Measurements from ENCODE around the gene LATS2.

LATS2 gene

DNA sequence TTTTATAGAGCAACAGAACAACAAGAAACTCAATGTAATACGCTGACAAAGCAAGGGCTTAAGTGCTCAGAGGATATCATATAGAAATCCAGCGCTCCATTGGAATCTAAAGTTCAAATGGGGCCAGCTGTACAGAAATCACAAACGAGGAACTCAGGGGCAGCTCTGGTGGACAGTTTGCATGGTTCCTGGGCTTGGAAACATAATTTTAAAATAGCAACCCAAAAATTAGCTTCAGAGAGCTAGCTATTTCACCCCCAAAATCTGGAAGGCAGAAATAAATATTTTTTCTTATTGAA, 19.2 kb upstream of the LATS2 start:
- H2AK5ac ChIP-seq (ENCODE audit: low read length) = no peak overlapping the region
- no peak overlapping the region for H4K12ac ChIP-seq (ENCODE audit: low read depth, low read length)
- H3K14ac ChIP-seq (ENCODE audit: low read length) = no peak overlapping the region
- no peak overlapping the region for H3K4me2 ChIP-seq (ENCODE audit: low read length)
- peaks cover 2 to 8% of the 10 kb centered on the region in 2 experiments for H3K4me1 ChIP-seq (ENCODE audit: control insufficient read depth in 1 of 2, insufficient read depth in 2 of 2, low read length in 2 of 2)
- peaks cover 1% of the 10 kb centered on the region for H3K79me1 ChIP-seq (ENCODE audit: low read length)
- peaks cover 1% of the 10 kb centered on the region for H3K79me2 ChIP-seq (ENCODE audit: control insufficient read depth, insufficient read depth, low read length, poor library complexity)
- H3K27ac ChIP-seq (ENCODE audit: low read depth, low read length) = no peak overlapping the region
- no peak overlapping the region for H2BK12ac ChIP-seq (ENCODE audit: low read length)
- H2BK120ac ChIP-seq (ENCODE audit: insufficient read depth, low read length, poor library complexity) = no peak overlapping the region
- no CpG with 5 or more reads among the region's 3 CpGs for WGBS (ENCODE audit: extremely low coverage, insufficient coverage, insufficient read length)
- H3K27me3 ChIP-seq (ENCODE audit: insufficient read depth, low read length) = no peaks in the 10 kb centered on the region
- no peak overlapping the region for H3K4me3 ChIP-seq (ENCODE audit: low read depth, low read length)
- H4K91ac ChIP-seq (ENCODE audit: low read depth, low read length) = no peak overlapping the region
- H3K4ac ChIP-seq (ENCODE audit: low read depth, low read length) = no peak overlapping the region
- H4K8ac ChIP-seq (ENCODE audit: low read depth, low read length) = no peak overlapping the region
- peaks cover under 1% of the 10 kb centered on the region for H3K9me3 ChIP-seq (ENCODE audit: insufficient read depth, low read depth, low read length)
- no peak overlapping the region for H2BK5ac ChIP-seq (ENCODE audit: low read depth, low read length, poor library complexity)
- H3K18ac ChIP-seq (ENCODE audit: low read length) = no peak overlapping the region
- no peaks in the 10 kb centered on the region for H3K36me3 ChIP-seq (ENCODE audit: control insufficient read depth in 1 of 2, insufficient read depth in 2 of 2, low read length in 2 of 2)
- H3K9ac ChIP-seq (ENCODE audit: low read length) = no peak overlapping the region
- H3K23ac ChIP-seq (ENCODE audit: low read length) = no peak overlapping the region
- H2AFZ ChIP-seq (ENCODE audit: insufficient read depth, low read length, poor library complexity) = no peak overlapping the region
- no peak for DNase-seq

DNA sequence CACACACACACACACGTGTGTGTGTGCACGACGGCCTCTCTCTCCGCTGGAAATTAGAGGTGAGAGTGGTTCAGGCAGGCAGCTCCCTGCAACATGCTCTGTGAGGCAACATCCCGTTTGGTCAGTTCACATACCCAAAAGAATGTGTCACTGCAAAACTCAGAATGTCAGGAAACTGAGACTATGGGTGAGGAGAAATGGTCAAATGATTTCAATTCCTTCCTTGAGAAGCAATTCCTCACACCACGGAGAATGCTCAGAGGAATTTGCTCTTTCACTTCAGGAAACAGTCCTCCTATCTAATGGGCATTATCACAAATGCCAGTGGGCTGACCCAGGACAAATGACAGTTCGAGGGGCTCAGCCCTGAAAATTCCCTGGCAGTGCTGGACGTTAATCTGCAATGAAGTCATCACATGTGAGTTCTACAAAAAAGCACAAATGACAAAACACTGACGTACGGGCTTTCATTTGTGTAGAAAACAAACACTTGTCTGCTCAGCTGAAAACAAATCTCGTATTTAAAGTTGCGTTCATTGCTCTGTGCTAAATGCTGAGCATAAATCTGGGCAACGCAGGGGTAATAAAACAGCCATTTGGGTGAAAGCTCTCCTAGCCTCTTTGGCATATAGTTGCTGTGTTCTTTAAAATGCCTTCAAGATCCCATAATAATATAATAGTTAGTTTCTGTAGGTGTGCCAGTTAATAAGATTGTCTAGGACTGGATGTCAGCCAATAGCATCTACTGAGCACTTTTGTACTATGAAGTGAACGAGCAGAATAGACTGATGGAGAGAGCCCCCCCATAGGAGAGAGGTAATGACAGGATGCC, 18.6 kb upstream of the LATS2 start:
- Histone ChIP-seq H3K36me3 (ENCODE audit: control insufficient read depth in 1 of 2, insufficient read depth in 2 of 2, low read length in 2 of 2) (no peaks in the 10 kb centered on the region), H4K91ac (ENCODE audit: low read depth, low read length) (no peak overlapping the region), H3K9ac (ENCODE audit: low read length) (no peak overlapping the region), H3K4me1 (ENCODE audit: control insufficient read depth in 1 of 2, insufficient read depth in 2 of 2, low read length in 2 of 2) (peaks cover 2 to 8% of the 10 kb centered on the region in 2 experiments), H2AK5ac (ENCODE audit: low read length) (no peak overlapping the region), H2BK12ac (ENCODE audit: low read length) (no peak overlapping the region), H3K4me3 (ENCODE audit: low read depth, low read length) (no peak overlapping the region), H3K27ac (ENCODE audit: low read depth, low read length) (peak overlapping the region; percentile 64), H3K4me2 (ENCODE audit: low read length) (peak overlapping the region; percentile 21), H3K79me1 (ENCODE audit: low read length) (peaks cover 4% of the 10 kb centered on the region), H4K8ac (ENCODE audit: low read depth, low read length) (no peak overlapping the region), H3K27me3 (ENCODE audit: insufficient read depth, low read length) (no peaks in the 10 kb centered on the region), H3K23ac (ENCODE audit: low read length) (no peak overlapping the region), H3K79me2 (ENCODE audit: control insufficient read depth, insufficient read depth, low read length, poor library complexity) (peaks cover 2% of the 10 kb centered on the region), H3K9me3 (ENCODE audit: insufficient read depth, low read depth, low read length) (peaks cover 1% of the 10 kb centered on the region), H2BK120ac (ENCODE audit: insufficient read depth, low read length, poor library complexity) (no peak overlapping the region), H4K12ac (ENCODE audit: low read depth, low read length) (no peak overlapping the region), H2BK5ac (ENCODE audit: low read depth, low read length, poor library complexity) (no peak overlapping the region), H3K4ac (ENCODE audit: low read depth, low read length) (no peak overlapping the region), H2AFZ (ENCODE audit: insufficient read depth, low read length, poor library complexity) (no peak overlapping the region), H3K18ac (ENCODE audit: low read length) (no peak overlapping the region), H3K14ac (ENCODE audit: low read length) (no peak overlapping the region)
- peak; percentile 83 to 97 for DNase-seq
- no CpG with 5 or more reads among the region's 14 CpGs for WGBS (ENCODE audit: extremely low coverage, insufficient coverage, insufficient read length)

DNA sequence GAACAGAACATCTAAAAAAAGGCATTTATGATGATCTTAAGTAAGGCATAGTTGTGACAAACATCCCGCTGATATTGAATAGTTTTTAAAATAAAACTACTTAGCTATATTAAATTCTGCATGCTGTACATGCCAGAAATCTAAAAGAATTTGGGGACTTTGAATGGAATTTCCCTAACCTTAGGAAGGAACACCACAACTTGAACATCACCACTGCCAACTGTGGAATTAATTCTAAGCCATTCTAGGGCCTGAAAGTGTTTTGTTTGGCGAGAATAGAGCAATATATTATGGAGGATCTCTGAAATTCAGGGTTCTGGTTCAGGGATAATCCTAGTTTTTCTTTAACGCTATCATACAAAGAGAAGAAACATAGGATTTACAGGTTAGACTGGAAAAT, 17.8 kb upstream of the LATS2 start:
- Histone ChIP-seq H4K8ac (ENCODE audit: low read depth, low read length) (no peak overlapping the region), H3K14ac (ENCODE audit: low read length) (no peak overlapping the region), H3K4me2 (ENCODE audit: low read length) (no peak overlapping the region), H3K36me3 (ENCODE audit: control insufficient read depth in 1 of 2, insufficient read depth in 2 of 2, low read length in 2 of 2) (no peaks in the 10 kb centered on the region), H3K9me3 (ENCODE audit: insufficient read depth, low read depth, low read length) (peaks cover 1% of the 10 kb centered on the region), H2AK5ac (ENCODE audit: low read length) (no peak overlapping the region), H3K4me3 (ENCODE audit: low read depth, low read length) (no peak overlapping the region), H3K79me2 (ENCODE audit: control insufficient read depth, insufficient read depth, low read length, poor library complexity) (peaks cover 2% of the 10 kb centered on the region), H2BK120ac (ENCODE audit: insufficient read depth, low read length, poor library complexity) (no peak overlapping the region), H3K27me3 (ENCODE audit: insufficient read depth, low read length) (no peaks in the 10 kb centered on the region), H4K12ac (ENCODE audit: low read depth, low read length) (no peak overlapping the region), H3K23ac (ENCODE audit: low read length) (no peak overlapping the region), H3K27ac (ENCODE audit: low read depth, low read length) (no peak overlapping the region), H3K4me1 (ENCODE audit: control insufficient read depth in 1 of 2, insufficient read depth in 2 of 2, low read length in 2 of 2) (peaks cover 2 to 8% of the 10 kb centered on the region in 2 experiments), H3K4ac (ENCODE audit: low read depth, low read length) (no peak overlapping the region), H2AFZ (ENCODE audit: insufficient read depth, low read length, poor library complexity) (no peak overlapping the region), H2BK5ac (ENCODE audit: low read depth, low read length, poor library complexity) (no peak overlapping the region), H3K18ac (ENCODE audit: low read length) (no peak overlapping the region), H2BK12ac (ENCODE audit: low read length) (no peak overlapping the region), H3K9ac (ENCODE audit: low read length) (no peak overlapping the region), H3K79me1 (ENCODE audit: low read length) (peaks cover 4% of the 10 kb centered on the region), H4K91ac (ENCODE audit: low read depth, low read length) (no peak overlapping the region)
- WGBS (ENCODE audit: extremely low coverage, insufficient coverage, insufficient read length) = no CpG with 5 or more reads among the region's 3 CpGs
- DNase-seq = no peak

DNA sequence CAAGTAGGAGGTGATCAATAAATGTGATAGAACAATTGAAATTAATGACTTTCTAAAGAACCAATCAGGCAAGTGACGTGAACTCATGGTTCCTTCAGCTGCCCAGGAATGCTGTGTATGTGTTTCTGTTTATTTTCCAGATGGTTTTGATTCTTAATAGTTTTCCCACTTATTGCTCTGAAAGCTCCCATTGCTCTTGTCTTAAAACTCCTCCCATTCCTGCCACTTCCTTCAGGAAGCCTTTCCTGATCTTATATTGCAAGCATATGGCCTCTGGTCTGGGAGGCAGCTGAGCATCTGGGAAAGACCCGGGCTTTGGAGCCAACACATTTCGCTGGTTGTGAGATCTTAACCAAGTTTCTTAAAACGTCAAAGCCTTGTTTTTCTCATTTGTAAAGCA, 17.1 kb upstream of the LATS2 start:
- Histone ChIP-seq H3K79me2 (ENCODE audit: control insufficient read depth, insufficient read depth, low read length, poor library complexity) (peaks cover 2% of the 10 kb centered on the region), H3K4ac (ENCODE audit: low read depth, low read length) (no peak overlapping the region), H3K4me2 (ENCODE audit: low read length) (no peak overlapping the region), H3K36me3 (ENCODE audit: control insufficient read depth in 1 of 2, insufficient read depth in 2 of 2, low read length in 2 of 2) (no peaks in the 10 kb centered on the region), H3K27ac (ENCODE audit: low read depth, low read length) (no peak overlapping the region), H3K9ac (ENCODE audit: low read length) (no peak overlapping the region), H3K79me1 (ENCODE audit: low read length) (peaks cover 4% of the 10 kb centered on the region), H3K14ac (ENCODE audit: low read length) (no peak overlapping the region), H3K27me3 (ENCODE audit: insufficient read depth, low read length) (no peaks in the 10 kb centered on the region), H2BK120ac (ENCODE audit: insufficient read depth, low read length, poor library complexity) (no peak overlapping the region), H4K12ac (ENCODE audit: low read depth, low read length) (no peak overlapping the region), H4K8ac (ENCODE audit: low read depth, low read length) (no peak overlapping the region), H4K91ac (ENCODE audit: low read depth, low read length) (no peak overlapping the region), H3K23ac (ENCODE audit: low read length) (no peak overlapping the region), H2BK12ac (ENCODE audit: low read length) (no peak overlapping the region), H2BK5ac (ENCODE audit: low read depth, low read length, poor library complexity) (no peak overlapping the region), H3K4me3 (ENCODE audit: low read depth, low read length) (no peak overlapping the region), H3K9me3 (ENCODE audit: insufficient read depth, low read depth, low read length) (peaks cover 1% of the 10 kb centered on the region), H3K18ac (ENCODE audit: low read length) (no peak overlapping the region), H2AFZ (ENCODE audit: insufficient read depth, low read length, poor library complexity) (no peak overlapping the region), H3K4me1 (ENCODE audit: control insufficient read depth in 1 of 2, insufficient read depth in 2 of 2, low read length in 2 of 2) (peaks cover 2 to 8% of the 10 kb centered on the region in 2 experiments), H2AK5ac (ENCODE audit: low read length) (no peak overlapping the region)
- no CpG with 5 or more reads among the region's 4 CpGs for WGBS (ENCODE audit: extremely low coverage, insufficient coverage, insufficient read length)
- no peak for DNase-seq

Measured in trophoblast cell (in vitro differentiated cells and primary cell).